Activated CD8-positive, alpha-beta T cell treated with anti-CD3 and anti-CD28 coated beads, Interleukin-2, amount 10 ng/mL, durations not matched to agents 7 days and 5 days (primary cell): ENCODE results near the gene XXYLT1. TPM values are rescaled to one million over a fixed set of nuclear protein-coding genes. Genes with fewer than 3 reads are reported as not detected.

ENCODE experiments used
- ATAC-seq: fragments of 150-1000 bp; cut with Tn5 transposase; one replicate; pipeline ENCODE4 v1.10.0; 2021; ENCODE audit warnings: moderate library complexity
- CTCF ChIA-PET: fragments of 350-600 bp; sonication (Branson Sonifier 250); formaldehyde crosslinking; loops from one replicate; lab custom pipeline; 2021; ENCODE audit warnings: antibody characterized with exemption; lab: Charles Lee
- POLR2A ChIA-PET: fragments of 350-600 bp; sonication (Branson Sonifier 250); formaldehyde crosslinking; loops from one replicate; lab custom pipeline; 2021; ENCODE audit warnings: antibody characterized with exemption; lab: Charles Lee
- DNase-seq: peaks from one replicate; pipeline ENCODE4 v3.0.0-alpha.2; 2020
- H3K27ac Mint-ChIP-seq: one replicate; pipeline ENCODE4 v1.8.0; 2021; ENCODE audit warnings: mild to moderate bottlenecking, mixed read lengths
- H3K27me3 Mint-ChIP-seq: one replicate; pipeline ENCODE4 v1.8.0; 2021; ENCODE audit warnings: low read depth, mixed read lengths
- H3K36me3 Mint-ChIP-seq: one replicate; pipeline ENCODE4 v1.8.0; 2021; ENCODE audit warnings: low read depth, mixed read lengths
- H3K4me1 Mint-ChIP-seq: one replicate; pipeline ENCODE4 v1.8.0; 2021; ENCODE audit warnings: low read depth, mixed read lengths
- H3K4me3 Mint-ChIP-seq: one replicate; pipeline ENCODE4 v1.8.0; 2021; ENCODE audit warnings: mild to moderate bottlenecking, mixed read lengths
- H3K9me3 Mint-ChIP-seq: one replicate; pipeline ENCODE4 v1.8.0; 2022; ENCODE audit warnings: mixed read lengths; ENCODE audit not compliant: insufficient read depth
- total RNA-seq, 2 experiments: library from RNA; stranded (reverse); gene quantifications; one replicate each; pipeline ENCODE4 v1.2.3, GENCODE V29; 2021

Gene XXYLT1
- total RNA-seq, 2 experiments from 2014 or later, result 10.8 to 13.3 TPM

DNA sequence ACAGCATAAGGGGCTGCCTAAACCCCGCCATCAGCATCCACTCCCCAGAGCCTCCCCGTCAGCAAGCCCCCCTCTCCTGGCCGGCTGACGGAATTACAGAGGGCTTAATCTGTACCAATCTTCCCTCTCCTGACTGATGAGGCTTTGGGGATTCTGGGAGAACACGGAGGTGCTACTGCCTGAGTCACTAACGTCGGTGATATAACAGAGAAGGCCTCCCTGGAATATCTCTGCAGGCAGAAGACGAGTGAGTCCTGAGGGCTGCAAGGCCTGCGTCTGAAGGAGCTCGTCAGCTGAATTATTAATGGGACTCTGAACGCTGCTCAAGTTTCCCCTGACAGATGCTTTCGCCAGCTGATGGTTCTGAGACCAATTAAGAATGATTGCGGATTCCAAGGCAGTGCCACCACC lies 147.7 kb downstream of the XXYLT1 start:
- ATAC-seq, result no peak
- peaks cover 13% of the 10 kb centered on the region for H3K4me1 Mint-ChIP-seq
- DNase-seq, result no peak
- no peak overlapping the region for H3K27ac Mint-ChIP-seq
- H3K9me3 Mint-ChIP-seq, result no peaks in the 10 kb centered on the region
- no peaks in the 10 kb centered on the region for H3K36me3 Mint-ChIP-seq
- H3K4me3 Mint-ChIP-seq, result no peak overlapping the region
- POLR2A ChIA-PET, result no interaction called here
- H3K27me3 Mint-ChIP-seq, result no peaks in the 10 kb centered on the region
- CTCF ChIA-PET, result interaction anchor here (1.1 kb wide), 1 partner anchor 441 kb away, joined by 3 read pairs; no protein-coding TSS in a partner anchor

DNA sequence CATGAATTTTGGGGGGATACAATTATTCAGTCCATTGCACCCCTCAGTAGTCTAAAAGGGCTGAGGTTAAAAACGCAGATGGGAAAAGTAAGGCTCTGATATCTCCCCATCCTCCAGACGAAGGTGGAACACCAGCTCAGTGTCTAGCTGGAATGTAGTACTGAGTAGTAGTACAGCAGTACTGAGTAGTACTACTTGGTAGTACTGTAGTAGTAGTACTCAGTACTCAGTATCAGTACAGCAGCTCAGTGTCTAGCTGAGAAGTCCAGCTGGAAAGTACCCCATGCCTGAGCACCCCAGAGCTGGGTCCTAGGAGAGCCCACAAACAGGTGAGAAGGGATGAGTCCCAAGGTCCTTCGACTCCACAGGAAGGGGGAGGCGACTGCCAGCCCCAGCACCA lies 148.7 kb downstream of the XXYLT1 start:
- ATAC-seq, result no peak
- no peak for DNase-seq
- POLR2A ChIA-PET, result no interaction called here

DNA sequence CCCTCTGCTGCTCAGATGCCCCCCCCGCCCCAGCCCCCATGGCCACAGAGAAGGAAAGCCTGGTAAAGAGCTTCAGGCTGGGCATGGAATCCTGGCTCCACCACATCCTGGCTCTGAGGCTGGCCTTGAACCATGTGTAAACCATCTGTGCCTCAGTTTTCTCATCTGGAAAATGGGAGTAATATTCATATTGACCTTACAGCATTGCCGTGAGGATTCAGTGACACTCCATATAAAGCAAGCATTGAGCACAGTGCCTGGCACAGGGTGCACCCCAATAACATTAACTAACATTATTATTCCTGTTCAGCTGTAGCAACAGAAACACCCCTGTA lies 150.7 kb downstream of the XXYLT1 start:
- CTCF ChIA-PET, result interaction anchor here (0.7 to 1.1 kb wide), 2 partner anchors 13 to 438 kb away, joined by 3 to 4 read pairs; no protein-coding TSS in a partner anchor

More for the DNA sequence above, 148.7 kb downstream of the XXYLT1 start:
- no peak overlapping the region for H3K4me3 Mint-ChIP-seq
- CTCF ChIA-PET, result interaction anchor here (1.1 to 1.4 kb wide), 2 partner anchors 16 to 440 kb away, joined by 3 to 6 read pairs; no protein-coding TSS in a partner anchor
- no peaks in the 10 kb centered on the region for H3K27me3 Mint-ChIP-seq
- no peak overlapping the region for H3K27ac Mint-ChIP-seq
- H3K36me3 Mint-ChIP-seq, result no peaks in the 10 kb centered on the region
- peaks cover 13% of the 10 kb centered on the region for H3K4me1 Mint-ChIP-seq
- no peaks in the 10 kb centered on the region for H3K9me3 Mint-ChIP-seq

DNA sequence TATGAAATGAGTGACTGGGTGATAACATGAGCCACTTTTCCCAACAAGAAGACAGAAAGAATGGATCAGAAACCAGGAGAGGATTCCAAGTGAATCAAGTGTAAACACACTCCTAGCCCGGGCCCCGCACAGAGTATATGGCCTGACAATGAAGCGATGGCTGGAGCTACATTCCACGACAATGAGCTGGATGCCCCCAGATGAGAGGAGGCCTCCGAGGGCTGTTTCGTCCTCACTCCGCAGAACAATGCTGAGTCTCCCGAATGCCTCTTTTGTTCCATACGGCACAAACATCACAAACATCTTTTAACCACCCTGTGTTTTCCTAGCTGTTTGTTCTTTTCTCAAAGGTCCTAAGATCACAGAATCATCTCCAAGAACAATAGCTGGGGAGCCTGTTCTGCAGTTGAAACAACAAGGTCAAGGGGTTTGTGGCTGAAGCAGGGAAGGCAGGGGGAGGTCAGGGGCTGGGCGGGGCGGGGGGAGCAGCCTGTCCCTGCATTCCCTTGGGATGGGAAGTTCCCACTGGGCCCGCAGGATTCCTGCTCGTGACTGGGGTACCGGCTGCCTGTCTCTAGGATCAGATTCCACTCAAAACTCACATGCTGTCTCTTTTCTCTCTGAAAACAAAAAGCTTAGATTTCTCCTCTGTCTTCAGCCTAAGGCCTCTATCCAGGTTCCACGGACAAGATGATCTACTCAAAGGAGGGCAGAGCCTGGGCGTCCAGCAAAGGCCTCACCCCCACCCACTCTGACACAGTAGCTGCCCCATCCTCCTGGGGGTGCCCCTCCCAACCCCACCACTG lies 151.3 kb downstream of the XXYLT1 start:
- Mint-ChIP-seq H3K36me3 (no peaks in the 10 kb centered on the region), H3K27ac (no peak overlapping the region), H3K27me3 (no peaks in the 10 kb centered on the region), H3K9me3 (no peaks in the 10 kb centered on the region), H3K4me1 (peaks cover 7% of the 10 kb centered on the region), H3K4me3 (no peak overlapping the region)
- ChIA-PET POLR2A (no interaction called here), CTCF (interaction anchor here (0.7 to 1.1 kb wide), 2 partner anchors 13 to 437 kb away, joined by 3 to 4 read pairs; no protein-coding TSS in a partner anchor)
- no peak for ATAC-seq
- no peak for DNase-seq

More for the DNA sequence above, 150.7 kb downstream of the XXYLT1 start:
- ATAC-seq (no peak), DNase-seq (no peak)
- H3K4me3 Mint-ChIP-seq, result no peak overlapping the region
- H3K36me3 Mint-ChIP-seq, result no peaks in the 10 kb centered on the region
- H3K9me3 Mint-ChIP-seq, result no peaks in the 10 kb centered on the region
- POLR2A ChIA-PET, result no interaction called here
- H3K27me3 Mint-ChIP-seq, result no peaks in the 10 kb centered on the region
- peaks cover 7% of the 10 kb centered on the region for H3K4me1 Mint-ChIP-seq
- H3K27ac Mint-ChIP-seq, result no peak overlapping the region

DNA sequence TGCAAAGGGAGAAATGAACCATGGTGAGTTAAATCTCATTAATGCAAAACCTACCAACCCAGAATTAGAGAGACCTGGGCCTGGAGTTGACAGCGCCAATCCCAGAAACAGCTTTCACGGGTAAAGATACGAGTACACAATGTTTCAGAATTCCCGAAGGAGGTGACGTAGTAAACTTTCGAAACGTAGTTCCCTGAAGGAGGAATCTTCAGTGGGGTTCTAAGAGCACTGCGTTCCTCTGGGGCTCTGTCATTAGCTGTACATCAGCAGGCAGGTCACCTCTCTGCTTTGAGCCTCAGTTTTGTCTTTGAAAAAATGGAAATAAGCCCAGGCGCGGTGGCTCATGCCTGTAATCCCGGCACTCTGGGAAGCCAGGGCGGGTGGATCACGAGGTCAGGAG lies 152.3 kb downstream of the XXYLT1 start:
- ChIA-PET POLR2A (no interaction called here), CTCF (interaction anchor here (1.0 to 1.1 kb wide), 2 partner anchors 12 to 436 kb away, joined by 3 to 4 read pairs; no protein-coding TSS in a partner anchor)
- no peak for DNase-seq
- Mint-ChIP-seq H3K4me3 (no peak overlapping the region), H3K9me3 (no peaks in the 10 kb centered on the region), H3K4me1 (peaks cover 7% of the 10 kb centered on the region), H3K36me3 (no peaks in the 10 kb centered on the region), H3K27ac (no peak overlapping the region), H3K27me3 (no peaks in the 10 kb centered on the region)
- ATAC-seq, result no peak

DNA sequence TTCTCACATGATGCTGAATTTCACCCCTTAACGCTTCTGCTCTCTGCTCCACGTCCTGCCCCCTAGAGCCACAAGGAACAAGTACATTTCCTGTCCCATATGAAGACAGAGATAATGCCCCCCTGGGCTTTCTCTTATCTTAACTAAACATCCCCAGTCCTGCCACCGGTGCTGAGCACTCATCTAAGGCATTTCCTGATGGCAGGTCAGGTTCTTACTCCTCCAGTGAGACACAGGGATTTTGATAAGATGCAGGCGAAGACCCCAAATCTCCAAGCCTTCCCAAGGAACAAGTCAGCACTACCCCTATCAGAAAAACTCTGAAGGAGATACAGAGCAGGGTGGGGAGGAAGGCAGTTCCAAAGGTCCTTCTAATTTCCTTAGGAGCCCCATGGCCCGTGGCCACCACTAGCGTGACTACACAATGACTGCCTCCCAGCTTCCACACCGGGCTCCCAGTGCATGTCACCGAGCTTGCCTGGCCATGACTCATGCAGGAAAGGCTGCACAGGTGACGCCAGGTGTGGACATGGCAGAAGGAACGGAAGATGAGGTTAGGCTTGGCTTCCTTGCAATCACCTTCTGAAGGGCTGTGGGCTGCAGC lies 152.9 kb downstream of the XXYLT1 start:
- Mint-ChIP-seq H3K4me3 (no peak overlapping the region), H3K36me3 (no peaks in the 10 kb centered on the region), H3K27ac (peak overlapping the region; percentile 55), H3K27me3 (no peaks in the 10 kb centered on the region), H3K9me3 (no peaks in the 10 kb centered on the region), H3K4me1 (peaks cover 7% of the 10 kb centered on the region)
- peak; percentile 47 for ATAC-seq
- ChIA-PET CTCF (interaction anchor here (1.0 to 1.1 kb wide), 2 partner anchors 11 to 436 kb away, joined by 3 to 4 read pairs; no protein-coding TSS in a partner anchor), POLR2A (no interaction called here)
- no peak for DNase-seq

DNA sequence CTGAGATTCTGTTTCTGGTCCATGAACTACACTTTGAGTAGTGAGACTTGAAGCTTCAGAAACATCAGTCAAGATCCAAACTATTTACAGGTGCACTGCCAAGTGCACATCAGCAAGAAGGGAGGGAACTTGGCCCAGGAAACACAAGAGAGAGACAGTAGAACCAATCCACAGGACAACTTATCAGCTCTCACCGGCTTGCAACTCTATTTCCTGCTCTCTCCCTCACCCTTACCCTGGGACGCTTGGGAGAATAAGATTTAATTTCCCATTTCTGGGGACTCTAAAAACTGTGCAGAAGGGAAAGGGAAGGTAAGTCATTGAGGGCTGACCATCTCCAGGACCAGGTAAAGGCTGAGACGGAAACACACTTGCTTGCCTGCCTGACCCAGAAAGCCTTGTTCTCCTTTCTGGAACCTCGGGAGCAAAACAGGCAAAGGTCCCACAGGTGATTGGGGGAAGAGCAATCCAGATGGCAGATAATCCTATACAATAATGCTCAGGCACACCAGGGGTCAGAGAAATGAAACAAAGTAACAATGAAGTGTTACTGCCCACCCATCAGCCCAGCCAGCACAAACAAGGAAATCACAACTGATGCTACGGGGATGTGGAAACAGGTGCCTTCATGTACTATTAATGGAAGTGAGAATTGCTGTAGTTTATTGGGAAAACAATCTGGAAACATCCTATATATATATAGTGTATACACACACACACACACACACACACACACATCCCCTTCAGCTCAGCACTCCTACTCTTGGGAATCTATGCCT lies 154.4 kb downstream of the XXYLT1 start:
- H3K9me3 Mint-ChIP-seq, result no peaks in the 10 kb centered on the region
- H3K27ac Mint-ChIP-seq, result no peak overlapping the region
- no peak for DNase-seq
- H3K27me3 Mint-ChIP-seq, result no peaks in the 10 kb centered on the region
- ChIA-PET POLR2A (no interaction called here), CTCF (interaction anchor here (1.4 to 2.0 kb wide), 2 partner anchors 10 to 434 kb away, joined by 3 to 5 read pairs; no protein-coding TSS in a partner anchor)
- no peak for ATAC-seq
- no peaks in the 10 kb centered on the region for H3K36me3 Mint-ChIP-seq
- no peak overlapping the region for H3K4me3 Mint-ChIP-seq
- peaks cover 7% of the 10 kb centered on the region for H3K4me1 Mint-ChIP-seq

DNA sequence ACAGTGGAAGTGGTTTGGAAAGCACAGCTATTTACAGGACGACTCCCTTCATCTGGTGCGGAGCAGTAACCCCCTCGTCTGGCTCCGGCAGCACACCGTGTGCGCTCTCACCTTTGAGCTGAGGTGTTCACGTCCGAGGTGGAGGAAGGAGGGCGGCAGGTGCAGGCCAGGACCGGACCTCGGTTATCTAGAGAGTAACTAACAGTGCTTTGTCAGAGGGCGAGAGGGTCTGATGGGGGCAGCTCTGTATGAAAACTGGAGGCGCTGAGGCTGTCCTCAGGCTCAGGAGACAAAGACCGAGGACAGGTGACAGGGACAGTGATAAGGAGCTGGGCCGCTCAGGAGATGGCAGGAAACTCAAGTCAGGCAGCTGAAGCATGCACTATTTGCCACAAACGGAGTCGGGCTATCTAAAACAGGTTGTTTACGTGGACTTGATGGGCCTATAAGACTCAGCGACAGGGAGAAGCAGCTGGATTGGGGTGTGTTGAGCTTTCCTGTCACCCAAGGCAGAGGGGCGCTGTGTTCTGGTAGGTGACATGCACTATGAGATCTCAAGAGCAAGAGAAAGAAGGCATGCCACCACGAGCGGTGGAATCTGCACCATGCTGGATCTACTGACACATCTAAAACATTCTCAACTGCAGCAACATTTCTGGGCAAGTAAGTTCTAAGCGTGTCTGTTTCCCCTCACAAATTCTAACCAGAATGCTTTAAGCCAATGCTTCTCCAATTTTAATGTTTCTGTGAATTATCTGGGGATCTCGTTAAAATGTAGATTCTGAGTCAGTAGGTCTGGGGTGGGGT lies 155.2 kb downstream of the XXYLT1 start:
- ATAC-seq (no peak), DNase-seq (no peak)
- no peaks in the 10 kb centered on the region for H3K36me3 Mint-ChIP-seq
- no peaks in the 10 kb centered on the region for H3K9me3 Mint-ChIP-seq
- no peaks in the 10 kb centered on the region for H3K27me3 Mint-ChIP-seq
- no peak overlapping the region for H3K27ac Mint-ChIP-seq
- ChIA-PET CTCF (interaction anchor here (1.4 to 2.0 kb wide), 2 partner anchors 9 to 434 kb away, joined by 3 to 5 read pairs; no protein-coding TSS in a partner anchor), POLR2A (interaction anchor here (0.5 kb wide), 1 partner anchor 189 kb away, joined by 3 read pairs; no protein-coding TSS in a partner anchor)
- H3K4me1 Mint-ChIP-seq, result peaks cover 7% of the 10 kb centered on the region
- H3K4me3 Mint-ChIP-seq, result no peak overlapping the region

DNA sequence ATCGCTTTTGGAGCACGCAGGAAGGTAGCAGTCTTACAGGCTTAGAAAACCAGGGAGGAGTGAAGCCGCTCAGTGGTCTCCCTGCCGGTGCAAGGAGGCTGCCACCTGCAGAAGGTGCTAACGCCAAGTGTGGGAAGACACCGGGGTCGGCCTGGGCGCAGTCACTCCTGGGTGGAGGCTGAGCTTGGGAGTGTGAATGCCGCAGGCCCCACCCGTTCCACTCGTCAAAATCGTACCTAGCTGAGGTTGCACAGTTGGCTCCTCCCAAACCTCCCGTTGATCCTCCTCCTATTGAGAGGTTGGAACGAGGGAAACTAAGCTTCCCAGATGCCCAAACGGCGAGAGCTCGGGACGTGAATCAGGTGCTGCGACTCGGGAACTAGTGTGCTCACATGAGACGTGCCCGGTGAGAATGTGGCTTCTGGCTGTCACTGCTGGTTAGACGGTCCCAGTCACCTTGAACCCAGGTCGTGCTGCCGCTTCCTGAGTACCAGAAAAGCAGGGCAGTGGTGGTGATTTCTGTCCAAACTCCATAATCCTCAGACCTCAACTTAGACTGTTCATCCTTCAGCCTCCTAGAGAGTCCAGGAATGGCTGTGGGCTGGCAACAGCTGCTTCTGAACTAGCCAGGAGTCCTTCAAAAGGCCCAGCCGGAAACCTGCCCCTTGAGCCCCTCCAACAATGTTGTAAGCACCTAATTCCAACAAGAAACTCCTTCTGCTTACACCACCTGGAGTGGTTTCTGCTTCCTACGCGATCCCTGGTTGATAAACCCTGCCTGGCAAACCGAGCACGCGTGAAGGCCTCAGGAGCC lies 156.0 kb downstream of the XXYLT1 start:
- Mint-ChIP-seq H3K27ac (no peak overlapping the region), H3K4me3 (no peak overlapping the region), H3K9me3 (no peaks in the 10 kb centered on the region), H3K4me1 (peaks cover 7% of the 10 kb centered on the region), H3K36me3 (no peaks in the 10 kb centered on the region), H3K27me3 (no peaks in the 10 kb centered on the region)
- ChIA-PET CTCF (interaction anchor here (2.0 to 2.1 kb wide), 2 partner anchors 8 to 432 kb away, joined by 5 to 7 read pairs; no protein-coding TSS in a partner anchor), POLR2A (interaction anchor here (0.5 kb wide), 1 partner anchor 190 kb away, joined by 3 read pairs; no protein-coding TSS in a partner anchor)
- DNase-seq (no peak), ATAC-seq (no peak)
